MM.1S (cell line): ENCODE results near the gene GMPR2.

ENCODE experiments used
- EZH2 ChIP-seq: fragments of 300-600 bp; sonication (generic); optimal IDR thresholded peaks from 2 replicates; pipeline ENCODE3; 2017; ENCODE audit warnings: low read depth, mild to moderate bottlenecking, antibody characterized with exemption, low read length, mixed read lengths
- TF ChIP-seq, protein P1 (sequence below): fragments of 300-600 bp; sonication (generic); IDR thresholded peaks from 2 replicates; pipeline ENCODE4 v1.5.1; 2016; ENCODE audit warnings: antibody characterized with exemption, low read length, mixed read lengths

DNA sequence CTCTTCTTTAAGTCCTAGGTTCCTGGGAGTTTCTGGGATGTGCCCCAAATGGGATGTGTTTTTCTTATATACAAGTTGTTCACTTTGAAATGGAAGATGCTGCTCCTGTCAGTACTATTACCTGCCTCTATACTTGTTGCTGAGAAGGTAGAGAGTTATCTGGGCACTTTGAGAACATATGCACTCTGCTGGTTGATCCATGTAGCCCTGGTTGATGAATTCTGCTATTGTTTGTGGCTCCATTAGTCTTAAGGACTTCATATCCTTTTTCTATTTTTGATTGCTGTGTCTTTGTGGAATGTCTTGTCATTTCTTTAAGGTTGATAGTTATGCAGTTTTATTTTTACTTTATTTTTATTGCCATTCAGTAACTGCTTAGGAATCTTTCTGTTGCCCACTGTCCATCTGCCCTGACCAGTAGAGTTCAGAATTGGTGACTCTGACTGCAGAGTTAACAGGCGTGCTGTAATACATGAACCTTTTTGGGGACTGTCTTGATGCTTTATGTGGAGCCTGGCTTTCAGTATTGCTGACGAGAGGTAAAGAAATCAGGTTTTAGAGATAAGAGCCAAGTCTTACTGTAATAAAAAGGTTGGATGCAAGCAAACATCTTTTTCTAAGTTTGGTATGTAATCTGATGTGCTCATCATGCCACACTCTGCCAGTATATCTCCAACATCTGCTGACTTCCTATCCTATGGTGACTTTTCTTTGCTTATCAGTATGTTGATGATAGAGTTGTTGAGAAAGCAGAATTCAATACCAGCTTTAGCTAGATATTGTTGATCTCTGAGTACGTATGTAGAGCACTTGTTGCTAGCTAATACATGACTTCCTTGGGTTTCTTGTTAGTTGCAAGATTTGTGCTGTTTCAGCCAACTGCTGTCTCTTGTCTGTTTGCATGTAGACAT is 1.6 kb downstream of the GMPR2 start:
- TF ChIP-seq, protein P1, sequence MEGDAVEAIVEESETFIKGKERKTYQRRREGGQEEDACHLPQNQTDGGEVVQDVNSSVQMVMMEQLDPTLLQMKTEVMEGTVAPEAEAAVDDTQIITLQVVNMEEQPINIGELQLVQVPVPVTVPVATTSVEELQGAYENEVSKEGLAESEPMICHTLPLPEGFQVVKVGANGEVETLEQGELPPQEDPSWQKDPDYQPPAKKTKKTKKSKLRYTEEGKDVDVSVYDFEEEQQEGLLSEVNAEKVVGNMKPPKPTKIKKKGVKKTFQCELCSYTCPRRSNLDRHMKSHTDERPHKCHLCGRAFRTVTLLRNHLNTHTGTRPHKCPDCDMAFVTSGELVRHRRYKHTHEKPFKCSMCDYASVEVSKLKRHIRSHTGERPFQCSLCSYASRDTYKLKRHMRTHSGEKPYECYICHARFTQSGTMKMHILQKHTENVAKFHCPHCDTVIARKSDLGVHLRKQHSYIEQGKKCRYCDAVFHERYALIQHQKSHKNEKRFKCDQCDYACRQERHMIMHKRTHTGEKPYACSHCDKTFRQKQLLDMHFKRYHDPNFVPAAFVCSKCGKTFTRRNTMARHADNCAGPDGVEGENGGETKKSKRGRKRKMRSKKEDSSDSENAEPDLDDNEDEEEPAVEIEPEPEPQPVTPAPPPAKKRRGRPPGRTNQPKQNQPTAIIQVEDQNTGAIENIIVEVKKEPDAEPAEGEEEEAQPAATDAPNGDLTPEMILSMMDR: no peak
- no peak for TF ChIP-seq EZH2
